DMS153 treated with DMSO at 0.1 percent for 48 hours (cell line): Measurements from ENCODE around the gene VAMP8.
A peak's percentile ranks its signal among the peaks of the same experiment; 100 is the strongest.
"Not testable (repeated sequence)": the region's sequence is repeated elsewhere in the genome, so short reads cannot be mapped to it uniquely, and the experiment has no call there.

Experiments
- DNase-seq: peaks from one replicate; lab custom pipeline; 2025; ENCODE audit not compliant: unreplicated experiment; lab: John Stamatoyannopoulos, UW

VAMP8 gene

GRCh38 chr2:85547089-85547858, 30.1 kb upstream of the VAMP8 start:
- no peak for DNase-seq

DNA sequence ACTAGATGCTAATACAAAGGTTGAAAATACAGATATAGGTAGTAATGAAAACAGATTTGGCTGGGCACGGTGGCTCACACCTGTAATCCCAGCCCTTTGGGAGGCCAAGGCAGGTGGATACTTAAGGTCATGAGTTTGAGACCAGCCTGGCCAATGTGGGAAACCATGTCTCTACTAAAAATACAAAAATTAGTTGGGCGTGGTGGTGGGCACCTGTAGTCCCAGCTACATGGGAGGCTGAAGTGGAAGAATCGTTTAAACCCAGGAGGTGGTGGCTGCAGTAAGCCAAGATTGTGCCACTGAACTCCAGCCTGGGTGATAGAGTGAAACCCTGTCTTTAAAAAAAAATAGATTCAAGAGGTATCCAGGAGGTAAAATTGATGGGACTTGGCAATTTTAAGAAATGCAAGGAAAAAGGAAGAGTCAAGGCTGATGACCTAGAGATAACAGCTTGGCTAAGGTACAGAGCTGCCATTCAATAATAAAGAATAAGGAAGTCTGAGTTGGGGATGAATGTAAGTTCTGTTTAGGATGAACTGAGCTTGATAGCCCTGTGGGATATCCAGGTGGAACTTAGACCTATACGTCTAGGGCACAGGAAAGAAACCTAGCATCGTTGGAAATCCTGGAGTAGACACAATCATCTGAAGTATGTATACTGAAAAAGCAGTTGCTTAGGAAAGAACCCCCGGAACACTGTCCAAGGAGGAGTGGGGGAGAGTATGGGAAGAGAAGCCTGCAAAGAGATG, 29.4 kb upstream of the VAMP8 start:
- no peak for DNase-seq

DNA sequence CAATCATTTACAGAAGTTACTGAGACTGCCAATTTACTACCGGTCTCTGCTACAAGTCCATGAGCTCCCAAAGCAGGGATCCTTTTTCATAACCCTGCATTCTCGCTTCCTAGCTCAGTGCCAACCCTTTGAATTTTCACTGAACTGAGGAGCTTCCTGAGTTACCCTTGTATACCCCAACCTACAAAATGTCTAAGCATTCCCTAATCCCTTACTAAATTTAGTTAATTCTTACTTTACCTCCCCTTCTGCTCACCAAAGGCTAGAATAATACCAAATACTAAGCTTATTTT, 28.8 kb upstream of the VAMP8 start:
- no peak for DNase-seq

GRCh38 chr2:85549095-85549494, 28.3 kb upstream of the VAMP8 start:
- no peak for DNase-seq

DNA sequence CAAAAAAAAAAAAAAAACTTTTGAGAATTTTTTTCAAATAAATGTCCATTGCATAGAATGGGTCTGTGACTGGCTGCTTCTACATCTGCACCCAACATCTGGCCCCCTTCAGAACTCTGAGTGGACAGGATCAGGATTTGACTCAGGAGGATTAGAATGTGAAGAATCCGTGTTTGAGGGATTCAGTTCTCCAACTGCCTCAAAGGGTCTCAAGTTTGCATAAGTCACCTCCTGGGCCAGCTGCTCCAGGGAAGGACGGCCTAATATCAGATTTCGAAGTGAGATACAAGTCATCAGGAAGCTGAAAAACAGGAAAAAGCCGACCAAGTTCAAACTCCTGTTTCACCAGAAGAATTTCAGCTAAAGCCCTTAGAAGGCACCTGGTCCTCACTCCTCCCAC, 27.6 kb upstream of the VAMP8 start:
- no peak for DNase-seq

- DNase-seq: no peak
These were observed 26.9 kb upstream of the VAMP8 start for GRCh38 chr2:85550486-85550885.

DNA sequence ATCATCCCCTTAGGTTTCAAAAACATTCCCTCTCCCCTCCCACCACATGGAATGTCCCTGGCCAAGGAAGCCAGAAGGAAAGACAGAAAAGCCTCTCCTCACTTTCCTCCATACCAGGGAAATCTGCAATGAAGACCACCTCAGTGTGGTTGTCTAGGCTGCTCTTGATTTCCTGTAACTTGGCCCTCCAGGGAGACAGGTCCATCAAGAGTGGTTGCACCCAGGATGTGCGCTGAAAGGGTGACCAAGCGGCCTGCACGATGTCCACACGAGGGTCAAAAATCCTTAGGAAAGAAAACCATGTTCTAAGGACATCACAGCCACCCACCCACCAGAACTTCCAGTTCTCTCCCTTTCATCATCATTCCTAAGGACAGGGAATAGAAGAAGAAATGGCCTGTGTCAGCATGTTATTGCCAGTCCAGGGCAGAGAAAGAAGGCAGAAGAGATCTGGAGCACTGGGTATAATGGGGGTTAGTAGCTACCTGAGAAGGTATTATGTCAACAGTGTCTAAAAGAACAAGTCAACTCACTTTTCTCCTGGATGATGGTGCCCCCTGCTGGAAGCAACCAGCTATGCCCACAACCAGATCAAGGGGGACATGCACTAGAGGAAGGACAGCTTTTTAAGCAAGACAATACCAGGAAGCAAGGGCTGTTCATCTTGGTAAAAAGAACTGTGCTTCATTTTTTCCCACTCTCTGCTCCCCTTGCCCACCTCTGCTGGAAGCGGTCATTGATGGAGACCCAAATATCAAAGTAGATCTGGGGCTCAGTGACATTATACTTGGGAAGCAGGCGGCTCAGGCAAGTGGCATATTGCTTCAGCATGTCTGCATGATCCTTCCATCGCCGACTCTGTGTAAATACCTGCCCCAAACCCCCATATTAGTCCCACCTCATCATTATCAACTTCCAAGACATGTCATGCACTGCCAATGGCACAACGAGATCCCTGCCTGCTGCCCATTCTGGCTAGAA, 25.4 kb upstream of the VAMP8 start:
- peak; percentile 69 for DNase-seq

DNA sequence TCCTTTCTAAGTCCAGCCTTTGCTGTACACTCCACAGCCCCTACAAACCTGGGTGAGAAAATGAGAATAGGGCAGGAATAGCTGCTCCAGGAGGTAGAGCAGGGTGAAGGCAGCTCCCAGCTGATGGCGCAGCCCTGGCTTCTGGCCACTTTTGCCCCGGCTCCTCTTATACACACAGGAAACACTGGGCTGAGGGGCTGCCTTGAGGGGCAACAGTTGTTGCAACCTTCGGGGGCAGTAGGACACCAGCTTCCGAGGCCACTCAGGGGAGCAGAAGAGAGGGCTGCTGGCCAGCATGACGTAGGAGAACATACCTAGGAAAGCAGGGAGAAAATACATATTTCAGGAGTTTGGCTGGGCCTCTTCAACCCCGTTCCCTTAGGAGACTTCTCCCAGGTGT, 24.2 kb upstream of the VAMP8 start:
- DNase-seq: no peak

DNA sequence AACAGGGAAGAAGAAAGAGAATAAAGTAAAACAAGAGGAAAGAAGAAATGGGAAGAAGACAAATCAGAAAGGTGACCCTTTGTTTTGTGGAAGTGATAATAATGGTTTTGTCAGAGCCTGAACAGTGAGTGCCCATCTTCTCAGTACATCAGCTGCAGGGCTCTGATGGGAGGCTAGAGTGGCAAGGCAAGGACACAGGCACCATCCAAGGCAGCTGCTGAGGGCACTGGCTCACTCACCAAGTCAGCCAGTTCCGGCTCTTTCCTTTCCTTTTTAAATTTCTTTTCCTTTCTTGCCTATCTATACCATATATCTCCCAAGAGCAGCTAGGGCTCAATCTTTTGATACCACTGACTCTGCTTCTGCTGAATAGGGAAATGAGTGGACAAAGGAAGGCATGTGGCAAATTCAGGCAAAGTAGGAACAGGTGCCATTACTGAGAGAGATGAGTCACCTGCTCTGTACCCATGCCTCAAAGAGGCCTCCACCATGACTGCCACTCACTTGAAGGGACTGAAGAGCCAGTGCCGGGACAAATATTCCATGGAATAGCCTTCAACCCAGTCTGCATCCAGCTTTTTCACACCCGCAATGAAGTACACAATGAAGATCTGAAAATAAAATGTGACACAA, 22.3 kb upstream of the VAMP8 start:
- no peak for DNase-seq

GRCh38 chr2:85557130-85557529, 20.3 kb upstream of the VAMP8 start:
- DNase-seq: no peak

GRCh38 chr2:85558160-85558559, 19.2 kb upstream of the VAMP8 start:
- no peak for DNase-seq

- not testable (repeated sequence) for DNase-seq
These were observed 17.0 kb upstream of the VAMP8 start for GRCh38 chr2:85560403-85560726.

GRCh38 chr2:85560812-85561279, 16.5 kb upstream of the VAMP8 start:
- no peak for DNase-seq

DNA sequence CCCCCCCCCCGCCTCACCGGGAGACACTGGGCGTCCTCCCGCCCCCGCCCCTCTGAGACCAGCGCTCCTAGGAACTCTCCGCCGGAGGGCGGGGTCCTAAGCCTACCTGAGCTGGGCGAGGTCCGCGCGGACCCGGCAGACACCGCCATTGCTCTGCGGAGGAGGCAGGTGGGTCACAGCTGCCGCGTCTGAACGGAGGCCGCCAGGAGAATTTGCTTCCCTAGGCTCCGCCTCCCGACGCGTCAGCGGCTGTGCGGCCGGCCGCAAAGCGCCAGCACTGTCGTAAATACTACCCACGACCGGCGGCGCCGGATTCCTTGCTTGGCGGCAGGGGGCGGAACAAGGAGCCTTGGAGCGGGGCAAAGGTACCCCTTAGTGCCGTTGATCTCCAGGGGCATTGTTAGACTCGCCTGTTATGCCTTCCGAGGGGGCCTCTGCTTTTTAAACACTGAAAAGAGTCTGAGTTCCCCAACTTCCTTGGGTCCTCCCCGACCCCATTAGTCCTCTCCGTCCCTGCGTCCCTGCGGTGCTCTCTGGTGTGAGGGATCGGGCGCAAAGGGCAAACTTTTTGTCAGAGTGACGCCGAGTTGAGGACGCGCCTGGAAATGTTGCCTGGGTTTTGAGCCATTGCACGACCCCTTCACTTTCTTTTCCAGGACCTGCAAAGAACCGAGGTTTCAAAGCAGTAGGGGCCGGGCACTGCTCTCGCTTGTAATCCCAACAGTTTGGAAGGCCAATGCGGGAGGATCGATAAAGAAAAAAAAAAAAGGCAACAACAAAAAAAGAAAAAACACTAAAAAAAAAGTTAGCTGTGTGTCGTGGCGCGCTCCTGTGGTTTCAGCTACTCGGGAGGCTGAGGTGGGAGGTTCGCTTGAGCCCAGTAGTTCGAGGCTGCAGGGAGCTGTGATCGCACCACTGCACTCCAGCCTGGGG, 15.8 kb upstream of the VAMP8 start, which contains the start of gene GGCX:
Gene GGCX, minus strand, starts transcription at position 214 of the 933 bp plus-strand sequence. Its CDS starts 65 bp downstream, at position 149.
- DNase-seq: peak; percentile 90

DNA sequence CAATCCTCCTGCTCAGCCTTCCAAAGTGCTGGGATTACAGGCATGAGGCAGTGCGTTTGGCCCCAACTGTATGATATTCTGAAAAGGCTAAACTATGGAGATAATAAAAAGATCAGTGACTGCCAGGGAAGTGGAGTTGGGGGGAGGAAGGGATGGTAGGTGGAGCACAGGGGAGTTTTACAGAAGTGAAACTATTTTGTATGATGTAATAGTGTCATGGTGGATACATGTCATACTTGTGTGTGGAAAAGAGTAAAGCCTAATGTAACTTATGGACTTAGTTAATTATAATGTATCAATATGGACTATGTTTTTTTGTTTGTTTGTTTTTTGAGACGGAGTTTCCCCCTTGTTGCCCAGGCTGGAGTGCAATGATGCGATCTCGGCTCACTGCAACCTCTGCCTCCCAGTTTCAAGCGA, 13.2 kb upstream of the VAMP8 start:
- no peak for DNase-seq

- DNase-seq: no peak
These were observed 11.1 kb upstream of the VAMP8 start for GRCh38 chr2:85566265-85566664.

DNA sequence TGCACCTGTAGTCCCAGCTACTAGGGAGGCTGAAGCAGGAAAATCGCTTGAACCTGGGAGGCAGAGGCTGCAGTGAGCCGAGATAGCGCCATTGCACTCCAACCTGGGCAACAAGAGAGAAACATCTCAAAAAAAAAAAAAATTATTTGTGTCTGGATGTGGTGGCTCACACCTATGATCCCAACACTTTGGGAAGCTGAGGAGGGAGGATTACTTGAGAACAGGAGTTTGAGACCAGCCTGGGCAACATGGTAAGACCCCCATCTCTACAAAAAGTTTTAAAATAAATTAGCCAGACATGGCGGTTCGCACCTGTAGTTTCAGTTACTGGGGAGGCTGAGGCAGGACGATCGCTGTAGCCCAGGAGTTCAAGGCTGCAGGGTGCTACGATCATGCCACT, 1.6 kb upstream of the VAMP8 start:
- DNase-seq: no peak

DNA sequence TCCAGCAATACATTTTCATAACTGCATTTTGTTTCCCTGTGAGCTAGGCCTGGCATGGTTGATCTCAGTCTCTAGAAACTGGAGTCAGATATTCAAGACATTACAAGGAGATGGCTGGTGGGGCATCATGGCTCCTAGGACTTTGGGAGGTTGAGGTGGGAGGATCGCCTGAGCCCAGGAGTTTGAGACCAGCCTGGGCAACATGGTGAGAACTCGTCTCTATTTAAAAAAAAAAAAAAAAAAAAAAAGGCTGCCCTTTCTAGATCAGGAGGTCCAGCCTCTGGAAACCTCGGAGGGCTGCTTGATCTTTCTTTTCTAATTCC, 362 bp upstream of the VAMP8 start:
- DNase-seq: no peak

DNA sequence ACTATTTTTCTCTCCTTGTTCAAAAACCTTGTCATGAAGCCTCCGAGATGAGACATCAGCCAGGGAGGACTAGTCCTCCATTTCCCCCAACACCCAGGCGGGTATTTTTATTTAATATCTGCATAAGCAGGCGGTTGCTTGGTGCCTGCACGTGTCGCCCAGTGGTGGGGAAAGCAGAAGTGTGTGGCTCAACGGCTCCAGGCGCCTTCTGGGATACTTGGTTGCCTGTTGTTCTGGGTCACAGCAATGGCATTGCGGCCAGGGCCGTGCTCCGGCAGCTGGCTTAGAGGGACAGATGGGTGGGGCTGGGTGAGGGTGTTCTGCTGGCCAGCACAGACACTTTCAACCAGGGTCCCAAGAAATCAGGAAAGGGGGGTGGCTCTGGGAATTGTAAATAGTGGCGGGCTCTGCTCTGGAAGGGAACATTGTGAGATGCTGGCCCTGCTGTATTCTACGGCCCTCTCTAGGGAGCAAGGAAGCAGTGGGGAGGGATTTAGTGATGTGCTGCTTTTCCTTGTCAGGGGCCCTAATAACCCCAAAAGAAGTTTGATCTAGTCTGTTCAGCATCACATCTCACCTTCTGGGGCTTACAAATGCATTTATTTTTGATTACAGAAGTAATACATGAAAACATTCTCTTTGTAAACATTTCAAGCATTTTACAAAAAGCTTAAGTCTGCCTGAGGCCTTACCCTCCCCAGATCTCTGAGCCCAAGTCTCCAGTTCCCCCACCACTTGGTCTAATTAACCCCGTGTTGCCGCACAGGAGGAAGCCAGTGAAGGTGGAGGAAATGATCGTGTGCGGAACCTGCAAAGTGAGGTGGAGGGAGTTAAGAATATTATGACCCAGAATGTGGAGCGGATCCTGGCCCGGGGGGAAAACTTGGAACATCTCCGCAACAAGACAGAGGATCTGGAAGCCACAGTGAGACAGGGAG, 1.1 kb downstream of the VAMP8 start:
- no peak for DNase-seq
